HepG2 (cell line): Measurements from ENCODE around the gene F7. TPM values are rescaled to one million over a fixed set of nuclear protein-coding genes. Genes with fewer than 3 reads are reported as not detected.

Experiments
- FOXP4 ChIP-seq: sonication (generic); formaldehyde crosslinking; IDR thresholded peaks from 2 replicates; pipeline ENCODE4 v1.4.0; 2020; ENCODE audit warnings: missing genetic modification reagents
- KAT2B ChIP-seq: fragments of 150-350 bp; IDR thresholded peaks from 2 replicates; pipeline ENCODE4 v1.6.1; 2014; ENCODE audit warnings: low read depth, low read length, borderline replicate concordance
- MATR3 ChIP-seq: sonication (generic); formaldehyde crosslinking; IDR thresholded peaks from 2 replicates; pipeline ENCODE4 v1.4.0; 2020; ENCODE audit warnings: missing genetic modification reagents
- RARA ChIP-seq: IDR thresholded peaks from 2 replicates; pipeline ENCODE4 v1.6.1; 2016; ENCODE audit warnings: missing genetic modification reagents, missing compliant biosample characterization
- RCOR2 ChIP-seq: IDR thresholded peaks from 2 replicates; pipeline ENCODE4 v1.6.1; 2016; ENCODE audit warnings: missing biosample characterization, missing genetic modification reagents
- RFXAP ChIP-seq: sonication (generic); formaldehyde crosslinking; IDR thresholded peaks from 2 replicates; pipeline ENCODE4 v1.4.0; 2020; ENCODE audit warnings: missing genetic modification reagents, borderline replicate concordance
- STAG1 ChIP-seq: sonication (generic); formaldehyde crosslinking; IDR thresholded peaks from 2 replicates; pipeline ENCODE4 v1.4.0; 2020; ENCODE audit warnings: missing genetic modification reagents
- ZNF121 ChIP-seq: sonication (generic); formaldehyde crosslinking; IDR thresholded peaks from 2 replicates; pipeline ENCODE4 v1.5.0; 2020; ENCODE audit warnings: mild to moderate bottlenecking, missing genetic modification reagents
- ZNF235 ChIP-seq: sonication (generic); formaldehyde crosslinking; IDR thresholded peaks from 2 replicates; pipeline ENCODE4 v1.8.1; 2023; ENCODE audit warnings: mild to moderate bottlenecking, missing genetic modification reagents, borderline replicate concordance
- ZNF558 ChIP-seq: sonication (generic); formaldehyde crosslinking; IDR thresholded peaks from 2 replicates; pipeline ENCODE4 v1.9.0; 2022; ENCODE audit warnings: mild to moderate bottlenecking, missing genetic modification reagents, borderline replicate concordance
- ZNF609 ChIP-seq: sonication (generic); formaldehyde crosslinking; IDR thresholded peaks from 2 replicates; pipeline ENCODE4 v1.4.0; 2020; ENCODE audit warnings: mild to moderate bottlenecking, missing genetic modification reagents, borderline replicate concordance
- ZNF614 ChIP-seq: IDR thresholded peaks from 2 replicates; pipeline ENCODE4 v1.6.1; 2018; ENCODE audit warnings: missing biosample characterization, missing genetic modification reagents, inconsistent platforms, borderline replicate concordance
- ZNF616 ChIP-seq: sonication (generic); formaldehyde crosslinking; IDR thresholded peaks from 2 replicates; pipeline ENCODE4 v1.5.0; 2020; ENCODE audit warnings: low read depth, mild to moderate bottlenecking, missing genetic modification reagents
- polyA plus RNA-seq, 8 experiments: library from polyadenylated mRNA; depleted of rRNA in 3 of 8; stranded (reverse) in 7 of 8; unstranded in 1 of 8; fragments of >200 nt; fragmentation: Illumina TruSeq in 4 of 8; extraction: Trizol in 4 of 8; gene quantifications; 2 replicates each; pipeline versions ENCODE4 v1.2.1 to v1.2.3, GENCODE V29; 2011 to 2016; ENCODE audit warnings: low read depth in 4 of 8, missing spikeins in 1 of 8, mixed read lengths in 1 of 8; ENCODE audit not compliant: insufficient read depth in 1 of 8
- total RNA-seq, 5 experiments: library from RNA; depleted of rRNA; stranded (reverse); fragments of >200 nt; fragmentation: Illumina TruSeq; extraction: Trizol; gene quantifications; 2 replicates each; pipeline ENCODE4 v1.2.3, GENCODE V29; 2016; ENCODE audit warnings: low read depth in 1 of 5
- TF ChIP-seq, protein P1 (sequence below), 2 experiments: sonication (generic) in 1 of 2; formaldehyde crosslinking in 1 of 2; IDR thresholded peaks; 2 replicates each; pipeline versions ENCODE4 v1.6.1 to v1.9.0; 2014 to 2022; ENCODE audit warnings: antibody characterized with exemption in 1 of 2, borderline replicate concordance in 1 of 2, inconsistent platforms in 1 of 2, low read depth in 1 of 2, missing genetic modification reagents in 1 of 2

Gene F7
- total and polyA plus RNA-seq, 2 of the 13 experiments (the other 11 are each of a cell fraction or from before 2014, with no cell fraction given), result 12.6 to 26.5 TPM

- TF ChIP-seq ZNF609 (CRISPR knock-in tag), result no peak
- TF ChIP-seq ZNF616 (CRISPR knock-in tag), result no peak
- TF ChIP-seq, protein P1, sequence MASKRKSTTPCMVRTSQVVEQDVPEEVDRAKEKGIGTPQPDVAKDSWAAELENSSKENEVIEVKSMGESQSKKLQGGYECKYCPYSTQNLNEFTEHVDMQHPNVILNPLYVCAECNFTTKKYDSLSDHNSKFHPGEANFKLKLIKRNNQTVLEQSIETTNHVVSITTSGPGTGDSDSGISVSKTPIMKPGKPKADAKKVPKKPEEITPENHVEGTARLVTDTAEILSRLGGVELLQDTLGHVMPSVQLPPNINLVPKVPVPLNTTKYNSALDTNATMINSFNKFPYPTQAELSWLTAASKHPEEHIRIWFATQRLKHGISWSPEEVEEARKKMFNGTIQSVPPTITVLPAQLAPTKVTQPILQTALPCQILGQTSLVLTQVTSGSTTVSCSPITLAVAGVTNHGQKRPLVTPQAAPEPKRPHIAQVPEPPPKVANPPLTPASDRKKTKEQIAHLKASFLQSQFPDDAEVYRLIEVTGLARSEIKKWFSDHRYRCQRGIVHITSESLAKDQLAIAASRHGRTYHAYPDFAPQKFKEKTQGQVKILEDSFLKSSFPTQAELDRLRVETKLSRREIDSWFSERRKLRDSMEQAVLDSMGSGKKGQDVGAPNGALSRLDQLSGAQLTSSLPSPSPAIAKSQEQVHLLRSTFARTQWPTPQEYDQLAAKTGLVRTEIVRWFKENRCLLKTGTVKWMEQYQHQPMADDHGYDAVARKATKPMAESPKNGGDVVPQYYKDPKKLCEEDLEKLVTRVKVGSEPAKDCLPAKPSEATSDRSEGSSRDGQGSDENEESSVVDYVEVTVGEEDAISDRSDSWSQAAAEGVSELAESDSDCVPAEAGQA (IDR thresholded peaks at IDR 0.05; ENCODE audit: low read depth), result no peak
- TF ChIP-seq, protein P1 (CRISPR knock-in tag; IDR thresholded peaks at IDR 0.05; ENCODE audit: borderline replicate concordance), result no peak
- no peak for TF ChIP-seq ZNF614
- TF ChIP-seq FOXP4 (CRISPR knock-in tag), result no peak
- TF ChIP-seq RCOR2, result no peak; the same call in 1 of the 2 replicates
- peak; percentile 72 for TF ChIP-seq STAG1 (CRISPR knock-in tag)
- TF ChIP-seq ZNF558 (CRISPR knock-in tag), result no peak
- no peak for TF ChIP-seq RFXAP
- peak; percentile 17; the same call in 1 of the 2 replicates for TF ChIP-seq RARA
- peak; percentile 4; the same call in 1 of the 2 replicates for TF ChIP-seq ZNF121 (CRISPR knock-in tag)
- TF ChIP-seq KAT2B, result no peak
- no peak for TF ChIP-seq MATR3 (CRISPR knock-in tag)
- TF ChIP-seq ZNF235, result peak; percentile 18; the same call in 1 of the 2 replicates
Measured at GRCh38 chr13:113123226-113124201, 17.9 kb downstream of the F7 start (continued).
